Activated CD8-positive, alpha-beta memory T cell treated with anti-CD3 and anti-CD28 coated beads for 4 hours (primary cell): ENCODE results near the gene CYB5D1.

ENCODE experiments used
- DNase-seq, 2 donors: peaks; one replicate each; pipeline ENCODE4 v3.0.0-alpha.2; 2020; ENCODE audit warnings: low read depth in 2 of 2

Gene CYB5D1

DNA sequence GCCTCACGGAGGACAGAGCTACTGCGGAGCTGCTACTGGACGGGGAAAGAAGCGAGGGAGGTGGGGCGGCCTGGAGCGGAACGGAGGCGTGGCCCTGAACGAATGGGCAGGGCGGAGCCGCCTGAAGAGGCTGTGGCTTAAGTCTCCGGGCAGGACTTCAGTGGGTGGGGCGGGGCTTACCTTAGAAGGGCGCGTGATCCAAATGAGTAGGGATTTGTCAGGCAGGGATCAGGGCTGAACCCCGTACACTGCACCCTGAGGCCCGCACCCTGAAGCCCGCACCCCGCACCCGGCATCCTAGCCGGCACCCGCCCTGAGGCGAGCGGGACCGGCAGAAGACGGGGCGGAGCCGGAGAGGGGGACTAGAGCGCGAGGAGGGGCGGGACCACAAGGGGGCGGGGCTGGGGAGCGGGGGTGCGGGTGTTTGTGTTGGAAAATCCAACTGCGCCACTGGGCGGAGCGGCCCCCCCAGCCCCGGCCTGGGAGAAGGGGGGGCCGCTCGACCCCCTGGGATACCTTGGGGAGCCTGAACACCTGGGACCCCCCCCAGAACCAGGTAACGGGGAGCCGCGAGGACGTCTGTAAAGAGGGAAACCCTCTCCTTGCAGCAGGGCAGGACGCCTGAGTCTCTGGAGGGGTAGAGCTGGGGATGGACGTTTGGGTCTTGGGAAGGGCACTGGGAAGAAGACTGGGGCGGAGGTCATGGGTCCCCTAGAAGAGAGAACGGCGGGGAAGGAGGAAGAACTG lies 23.8 kb upstream of the CYB5D1 start, which contains the start of gene KDM6B:
TSS of gene KDM6B (plus strand) at position 423 of the 747 bp plus-strand sequence. CDS start 11,338 bp downstream, outside the sequence.
- DNase-seq, result peak; percentile 73

GRCh38 chr17:7834542-7834956 lies 23.3 kb upstream of the CYB5D1 start:
- DNase-seq, result no peak

DNA sequence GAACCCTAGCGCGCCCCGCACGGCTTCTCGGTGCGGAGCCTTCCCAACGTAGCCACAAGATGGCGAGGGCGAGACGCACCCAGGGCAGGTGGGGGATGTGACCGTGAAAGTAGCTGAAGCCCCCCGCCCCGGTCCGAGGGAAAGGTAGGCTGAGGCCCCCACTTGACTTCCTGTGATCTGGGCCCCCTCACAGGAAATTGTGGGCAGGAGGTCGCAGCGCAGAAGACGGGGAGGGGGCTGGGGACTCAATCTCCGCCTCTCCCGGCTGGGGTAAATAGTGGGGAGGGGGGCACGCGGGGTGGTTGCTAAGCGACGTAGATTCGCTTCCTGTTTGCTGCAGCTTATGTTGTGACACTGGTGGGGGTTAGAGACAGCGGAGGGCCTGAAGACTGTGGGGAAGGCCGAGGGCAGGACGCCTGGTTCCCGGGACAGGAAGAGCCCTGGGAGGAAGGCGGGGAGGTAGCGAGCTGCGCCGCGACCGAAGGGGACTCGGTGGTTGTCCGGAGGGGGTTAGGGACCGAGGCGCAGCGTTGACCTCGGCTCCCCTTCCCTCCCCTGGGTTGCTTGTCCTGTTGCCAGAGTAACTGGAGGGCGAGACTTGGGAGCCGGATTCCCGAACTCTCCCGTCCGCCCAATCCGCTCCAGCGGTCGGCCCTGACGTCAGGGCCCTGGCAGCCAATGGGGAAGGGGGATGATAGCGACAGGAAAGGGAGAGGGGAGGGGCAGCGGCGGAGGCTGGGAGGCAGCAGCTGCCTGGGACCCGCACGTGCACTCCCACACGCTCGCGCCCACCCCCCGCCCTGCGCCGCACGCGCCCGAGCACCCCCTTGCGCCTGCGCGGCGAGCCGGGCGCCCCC lies 22.6 kb upstream of the CYB5D1 start:
- peak; percentile 80 to 85 for DNase-seq

GRCh38 chr17:7835814-7836595 lies 21.8 kb upstream of the CYB5D1 start:
- no peak for DNase-seq

DNA sequence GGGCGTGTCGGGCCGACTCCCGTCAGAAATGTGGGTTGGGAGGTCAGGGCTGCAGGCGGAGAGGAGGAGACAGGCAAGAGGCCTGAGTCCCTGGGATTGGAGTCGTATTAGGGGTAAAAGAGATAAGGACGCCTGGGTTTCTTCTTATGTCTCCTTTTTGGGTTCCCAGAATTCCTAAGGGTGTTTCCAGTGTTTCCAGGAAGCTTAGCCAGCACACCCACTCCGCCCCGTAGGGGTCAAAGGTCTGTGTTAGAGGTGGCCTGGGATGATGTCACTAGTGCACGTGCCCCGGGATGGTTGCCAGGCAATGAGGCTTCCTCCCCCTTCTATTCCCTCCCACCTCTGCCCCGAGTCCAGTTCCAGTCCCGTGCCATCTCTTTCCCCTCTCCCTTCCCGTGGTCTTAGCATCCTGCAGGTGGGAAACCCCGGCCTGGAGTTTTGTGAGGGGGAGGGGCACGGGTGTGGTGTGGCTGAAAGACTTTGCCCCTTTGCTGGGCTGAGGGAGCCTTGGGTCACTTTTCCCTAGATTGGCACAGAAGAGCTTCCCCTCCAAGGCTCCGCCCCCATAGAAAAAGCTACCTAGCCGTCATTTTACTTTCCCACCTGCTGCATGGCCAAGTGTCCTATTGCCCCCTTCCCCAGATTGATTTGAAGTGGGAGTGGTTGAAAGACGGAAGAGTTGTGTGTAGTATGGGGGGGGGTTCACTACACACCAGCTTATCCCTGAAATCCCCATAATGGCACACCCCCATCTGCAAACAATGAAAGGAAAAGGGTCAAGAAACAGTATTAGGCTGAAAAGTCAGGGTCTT lies 21.0 kb upstream of the CYB5D1 start:
- DNase-seq, result no peak

- DNase-seq, result no peak
Measured at GRCh38 chr17:7837408-7838088, 20.3 kb upstream of the CYB5D1 start.

GRCh38 chr17:7838090-7839075 lies 19.4 kb upstream of the CYB5D1 start:
- no peak for DNase-seq

GRCh38 chr17:7839190-7839875 lies 18.5 kb upstream of the CYB5D1 start:
- DNase-seq, result no peak

GRCh38 chr17:7839876-7840261 lies 17.9 kb upstream of the CYB5D1 start:
- DNase-seq, result no peak

DNA sequence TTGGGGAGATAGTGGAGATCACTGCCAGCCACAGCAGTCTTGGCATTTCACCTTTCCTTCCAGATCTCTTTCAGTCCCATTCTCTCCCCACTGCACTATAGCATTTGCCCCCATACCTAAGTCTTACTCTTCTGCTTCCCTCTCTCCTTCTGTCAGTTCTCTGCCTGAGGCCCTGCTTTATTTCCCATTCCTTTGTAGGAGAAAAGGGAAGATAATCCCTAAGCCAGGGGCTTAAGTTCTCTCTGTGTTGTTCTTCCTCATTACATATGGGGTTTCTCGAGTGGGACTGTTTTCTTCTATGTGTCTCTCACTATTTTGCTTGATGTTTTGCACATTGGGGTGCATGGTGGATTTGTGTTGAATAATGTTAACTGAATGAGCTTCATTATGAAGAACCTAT lies 17.4 kb upstream of the CYB5D1 start:
- DNase-seq, result no peak

DNA sequence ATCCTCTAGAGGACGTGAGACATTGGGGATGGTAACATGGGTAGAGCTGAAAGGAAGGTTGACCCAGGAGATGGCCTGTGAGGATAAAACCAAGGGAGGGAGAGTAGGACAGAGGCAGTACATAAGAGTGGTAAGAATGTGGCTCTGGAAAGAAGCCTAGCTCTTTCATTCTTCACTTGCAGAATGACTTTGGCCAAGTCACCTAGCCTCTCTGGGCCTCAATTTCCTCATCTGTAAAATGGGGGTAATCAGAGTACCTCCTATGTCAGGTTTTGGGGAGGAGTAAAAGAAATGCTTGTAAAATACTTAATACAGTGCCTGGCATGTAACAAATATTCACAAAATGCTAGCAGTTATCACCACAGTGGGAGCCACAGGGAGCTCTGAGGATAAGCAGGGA lies 16.9 kb upstream of the CYB5D1 start:
- DNase-seq, result no peak

GRCh38 chr17:7841396-7841914 lies 16.3 kb upstream of the CYB5D1 start:
- peak; percentile 91 to 95 for DNase-seq

DNA sequence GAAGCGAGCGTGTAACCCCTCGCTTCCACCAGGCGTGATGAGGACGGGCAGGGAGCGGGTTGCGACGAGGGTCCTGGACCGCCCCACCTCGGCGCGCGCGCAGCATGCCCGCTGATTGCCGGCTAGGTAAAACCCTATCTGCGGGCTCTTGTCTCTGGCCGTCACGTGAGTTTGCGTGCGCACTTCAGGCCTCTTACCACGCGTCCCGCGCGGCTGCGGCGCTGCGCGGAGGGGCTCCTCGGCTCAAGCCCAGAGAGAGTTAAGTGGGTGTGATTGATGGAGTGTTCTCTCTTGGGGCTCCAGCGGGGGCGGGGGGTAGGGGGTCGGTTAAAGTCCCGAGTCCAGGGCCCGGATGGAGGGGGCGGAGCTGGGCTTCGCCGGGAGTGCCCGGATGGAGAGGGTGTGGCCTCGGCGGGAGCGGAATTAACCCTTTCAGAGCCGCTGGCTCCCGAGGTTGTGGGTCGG lies 15.9 kb upstream of the CYB5D1 start:
- peak; percentile 81 to 82 for DNase-seq

DNA sequence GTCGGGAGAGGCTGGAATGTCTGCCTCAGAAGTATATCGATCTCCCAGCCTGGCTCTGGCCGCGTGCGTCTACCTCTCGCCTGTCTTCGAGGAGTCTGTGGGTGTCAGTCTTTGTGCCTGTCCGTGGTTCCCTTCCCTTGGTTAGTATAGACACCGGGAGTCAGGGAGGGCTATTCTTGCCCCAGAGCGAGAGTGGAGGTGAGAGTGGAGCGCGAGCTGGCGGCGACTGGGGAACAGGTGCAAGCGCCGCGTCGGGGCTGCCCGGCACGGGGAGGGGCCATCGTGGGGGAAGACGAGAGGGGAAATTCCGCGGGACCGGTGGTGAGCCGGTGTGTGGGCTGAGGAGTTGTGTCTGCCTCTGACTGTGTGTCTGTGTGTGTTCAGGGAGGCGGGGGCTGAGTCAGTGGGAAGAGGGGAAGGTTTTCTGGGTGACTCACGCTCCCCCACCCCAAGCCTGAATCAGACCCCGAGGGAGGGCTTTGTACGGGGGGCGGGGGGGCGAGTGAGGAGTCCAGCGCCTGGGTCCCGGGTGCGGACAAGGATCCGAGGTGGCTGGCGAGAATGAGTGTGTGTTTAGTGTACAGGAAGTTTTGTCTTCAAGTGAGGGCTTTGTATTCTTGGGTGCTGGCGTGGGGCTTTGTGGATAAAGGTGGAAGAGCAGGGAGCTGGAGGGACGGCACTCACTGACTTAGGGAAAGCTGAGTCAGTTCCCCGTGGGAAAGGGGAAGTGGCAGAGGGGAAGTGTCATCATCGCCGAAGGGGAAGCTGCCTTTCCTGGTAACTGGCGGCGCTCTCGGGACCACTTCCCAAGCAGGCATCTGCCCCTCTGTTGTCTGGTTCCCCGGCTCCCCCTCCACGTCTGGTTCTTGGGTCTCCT lies 15.2 kb upstream of the CYB5D1 start:
- peak; percentile 95 to 98 for DNase-seq

- no peak for DNase-seq
Measured at GRCh38 chr17:7843257-7843535, 14.6 kb upstream of the CYB5D1 start.

DNA sequence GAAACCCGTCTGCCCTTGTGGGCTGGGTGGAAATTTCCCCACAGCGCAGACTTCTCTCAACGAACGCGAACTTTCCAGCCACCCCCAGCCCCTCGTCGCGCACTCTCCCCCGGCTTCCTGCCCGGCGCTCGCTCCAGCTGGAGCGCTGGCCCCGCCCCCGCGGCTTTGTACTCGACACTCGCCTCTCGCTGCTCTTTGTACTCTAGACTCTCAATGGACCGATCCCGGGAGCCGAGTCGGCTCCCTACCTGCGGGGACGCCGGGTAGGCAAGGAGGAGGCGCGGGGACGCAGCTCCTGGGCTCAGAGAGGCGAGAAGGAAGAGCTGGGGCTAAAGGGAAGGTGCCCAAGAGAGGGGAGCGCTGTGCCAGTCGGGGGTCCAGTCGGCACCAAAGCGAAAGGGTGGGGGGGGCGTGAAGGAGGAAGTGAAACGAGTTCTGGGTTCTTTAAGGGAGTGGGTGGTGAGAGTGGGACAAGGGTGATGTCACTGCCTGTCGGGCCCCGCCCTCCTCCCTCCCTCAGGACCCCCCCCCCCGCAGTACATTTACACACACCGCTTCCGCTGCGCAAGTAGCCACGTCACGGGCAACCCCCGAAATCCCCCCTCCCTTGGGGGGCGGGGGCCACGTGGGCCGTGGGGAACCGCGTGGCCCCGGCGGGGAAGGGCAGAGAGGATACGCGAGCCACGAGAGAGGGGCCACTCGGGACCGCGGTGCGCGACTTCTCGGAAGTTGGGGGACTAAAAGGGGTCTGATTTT lies 14.1 kb upstream of the CYB5D1 start:
- DNase-seq, result peak; percentile 90 to 91
